GM21528 (cell line): Measurements from ENCODE around the gene IFNAR1.
A peak's percentile ranks its signal among the peaks of the same experiment; 100 is the strongest.

ENCODE experiments used
- ATAC-seq: cut with Tn5 transposase; IDR thresholded peaks from one replicate; pipeline ENCODE4 v1.9.1; 2021; ENCODE audit warnings: mild to moderate bottlenecking, moderate library complexity; ENCODE audit not compliant: unreplicated experiment, low FRiP score

The IFNAR1 gene

DNA sequence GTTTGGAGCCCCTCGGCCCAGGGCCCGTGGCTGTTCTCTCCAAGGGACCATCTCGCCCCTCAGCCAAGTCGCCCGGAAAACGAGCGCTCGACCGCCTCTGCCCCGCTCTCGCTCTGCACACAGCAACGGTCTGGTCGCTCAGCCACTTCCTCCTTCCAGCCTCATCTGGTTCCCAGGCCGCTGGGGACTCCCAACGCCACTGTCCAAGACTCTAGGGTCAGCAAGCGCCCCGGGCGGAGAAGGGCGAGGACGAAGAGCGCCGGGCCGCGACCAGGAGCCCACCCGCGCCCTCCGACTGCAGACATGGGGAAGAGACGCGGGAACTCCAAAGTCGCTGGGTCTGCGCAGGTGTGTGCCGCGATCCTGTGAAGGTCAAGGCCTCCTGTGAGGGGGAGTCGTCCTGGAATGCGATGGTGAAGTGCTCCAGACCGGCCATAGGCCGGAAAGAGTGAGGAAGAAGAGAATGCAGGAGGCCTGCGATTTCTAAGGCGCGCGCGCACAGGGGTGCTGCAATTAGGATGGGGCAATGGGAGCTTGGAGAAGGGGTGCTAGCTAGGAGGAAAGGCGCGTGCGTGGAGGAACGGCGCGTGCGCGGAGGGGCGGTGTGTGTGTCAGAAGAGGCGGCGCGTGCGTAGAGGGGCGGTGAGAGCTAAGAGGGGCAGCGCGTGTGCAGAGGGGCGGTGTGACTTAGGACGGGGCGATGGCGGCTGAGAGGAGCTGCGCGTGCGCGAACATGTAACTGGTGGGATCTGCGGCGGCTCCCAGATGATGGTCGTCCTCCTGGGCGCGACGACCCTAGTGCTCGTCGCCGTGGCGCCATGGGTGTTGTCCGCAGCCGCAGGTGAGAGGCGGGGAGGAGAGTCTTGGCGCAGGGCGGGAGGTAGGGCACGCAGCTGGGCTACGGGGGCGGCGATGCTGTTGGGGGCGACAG lies at the start of gene IFNAR1:
Gene IFNAR1 (plus strand): TSS at position 680 of the 931 bp plus-strand sequence. CDS start 86 bp downstream, at position 766.
- ATAC-seq = peak; percentile 80

DNA sequence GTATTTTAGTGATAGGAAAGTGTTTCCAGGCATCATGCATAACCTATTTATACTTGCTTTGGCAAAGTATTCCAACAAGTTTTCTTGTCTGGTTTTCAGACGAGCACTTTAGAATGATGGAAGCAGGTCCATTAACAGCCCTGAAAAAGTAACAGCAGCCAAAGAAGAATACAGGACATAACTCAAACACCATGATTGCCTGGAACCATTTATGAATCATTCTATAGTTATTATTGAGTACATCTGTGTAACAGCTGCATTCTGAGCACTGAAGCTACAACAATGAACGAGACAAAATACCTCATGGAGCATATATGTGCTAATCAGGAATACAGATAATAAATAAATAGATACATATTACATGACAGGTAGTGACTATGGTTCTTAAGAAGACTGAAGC lies 46.0 kb upstream of the IFNAR1 start:
- no peak for ATAC-seq

DNA sequence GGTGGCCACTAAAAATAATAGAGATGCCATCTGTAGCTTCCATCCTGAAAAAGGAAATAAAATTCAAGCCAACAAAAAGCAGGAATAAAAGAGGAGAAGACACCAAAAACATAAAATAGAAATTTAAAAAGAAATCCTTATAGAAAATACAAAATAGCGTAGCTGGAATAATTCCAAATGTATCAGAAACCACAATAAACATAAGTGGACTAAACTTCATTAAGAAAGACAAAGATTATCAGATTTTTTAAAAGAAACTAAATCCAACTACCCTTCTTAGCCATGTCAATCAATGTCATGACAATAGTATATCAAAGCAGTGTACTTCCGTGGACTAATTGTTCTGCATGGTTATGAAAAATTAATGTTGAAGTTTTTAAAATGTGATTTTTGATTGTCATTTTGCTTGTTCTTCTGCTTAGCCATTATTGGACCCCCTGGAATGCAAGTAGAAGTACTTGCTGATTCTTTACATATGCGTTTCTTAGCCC lies 45.4 kb upstream of the IFNAR1 start:
- no peak for ATAC-seq

DNA sequence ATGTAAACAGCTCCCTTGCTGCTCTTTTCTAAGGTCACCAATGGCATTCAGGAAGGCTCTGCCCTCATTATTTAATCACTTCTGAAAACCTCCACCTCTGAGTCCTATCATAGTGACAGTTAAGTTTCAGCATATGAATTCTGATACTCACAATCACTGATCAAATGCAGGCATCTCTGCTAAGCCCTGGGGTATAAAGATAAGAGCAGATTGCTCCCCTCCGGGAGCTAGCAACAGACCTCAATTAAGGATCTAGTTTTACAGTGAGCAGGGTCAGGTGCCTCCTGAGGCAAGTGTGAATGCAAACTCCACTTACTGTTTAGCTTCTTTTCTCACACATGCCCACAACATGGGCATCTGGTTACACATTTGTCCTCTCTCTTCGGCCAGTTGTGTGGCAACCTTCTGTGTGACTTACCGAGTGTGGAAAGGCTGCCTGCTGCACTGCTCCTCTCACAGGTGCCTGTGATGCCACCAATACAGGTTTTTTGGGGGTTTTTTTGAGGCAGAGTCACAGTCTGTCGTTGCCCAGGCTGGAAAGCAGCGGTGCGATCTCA lies 43.6 kb upstream of the IFNAR1 start:
- no peak for ATAC-seq

GRCh38 chr21:33283203-33283602 lies 41.6 kb upstream of the IFNAR1 start:
- no peak for ATAC-seq

- ATAC-seq = no peak
Measured at GRCh38 chr21:33286076-33286475, 38.7 kb upstream of the IFNAR1 start.

- no peak for ATAC-seq
Measured at GRCh38 chr21:33286600-33287456, 37.9 kb upstream of the IFNAR1 start.

DNA sequence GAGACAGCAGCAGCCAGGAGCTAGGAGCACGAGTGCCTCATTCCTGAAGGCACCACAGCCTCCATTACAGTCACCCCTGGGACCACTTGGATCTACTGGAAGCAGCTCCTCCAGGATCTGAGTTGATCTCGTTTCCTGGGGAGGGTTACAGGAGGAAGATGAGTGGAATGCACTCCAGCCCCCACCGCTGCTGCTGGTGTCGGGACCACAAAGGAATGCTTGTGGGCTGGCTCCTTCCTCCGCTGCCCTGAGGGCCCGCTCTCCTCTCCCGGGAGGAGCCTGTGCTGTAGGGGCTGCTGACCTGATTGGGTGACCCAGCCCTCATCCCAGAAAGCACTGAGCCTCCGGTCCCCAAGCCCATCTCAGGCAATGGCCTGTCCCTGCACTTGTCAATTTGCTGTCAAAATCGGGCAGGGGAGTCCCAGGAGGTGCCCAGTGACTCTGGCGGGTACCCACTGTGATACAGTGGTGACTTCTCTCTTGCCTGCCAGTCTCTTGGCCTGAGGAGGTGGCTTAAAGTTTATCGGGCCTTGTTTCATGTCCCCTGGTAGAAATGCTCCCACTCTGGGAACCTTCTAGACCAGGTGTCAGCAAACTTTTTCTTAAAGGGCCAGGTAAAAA lies 35.5 kb upstream of the IFNAR1 start:
- ATAC-seq = no peak

GRCh38 chr21:33290441-33290840 lies 34.3 kb upstream of the IFNAR1 start:
- no peak for ATAC-seq

GRCh38 chr21:33291686-33292085 lies 33.1 kb upstream of the IFNAR1 start:
- ATAC-seq = no peak

- no peak for ATAC-seq
Measured at GRCh38 chr21:33292724-33293123, 32.0 kb upstream of the IFNAR1 start.

DNA sequence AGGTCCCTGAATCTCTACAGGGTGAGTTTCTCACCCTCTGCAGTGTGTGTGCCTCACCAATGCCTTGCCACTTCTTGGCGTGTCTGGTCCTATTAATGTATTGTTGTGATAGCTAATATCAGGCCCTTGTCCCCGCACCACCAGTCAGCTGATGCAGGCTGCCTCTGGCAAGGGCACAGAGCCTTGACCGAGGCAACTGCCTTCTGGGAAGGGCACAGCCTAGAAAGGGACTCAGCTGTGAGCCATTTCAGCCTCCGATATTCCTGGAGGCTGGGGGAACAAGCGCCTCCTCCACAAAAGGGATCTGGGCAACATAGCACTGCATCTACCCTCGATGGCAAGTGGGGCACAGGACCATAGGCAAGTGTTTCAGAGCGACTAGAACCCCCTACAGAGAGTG lies 31.6 kb upstream of the IFNAR1 start:
- no peak for ATAC-seq

DNA sequence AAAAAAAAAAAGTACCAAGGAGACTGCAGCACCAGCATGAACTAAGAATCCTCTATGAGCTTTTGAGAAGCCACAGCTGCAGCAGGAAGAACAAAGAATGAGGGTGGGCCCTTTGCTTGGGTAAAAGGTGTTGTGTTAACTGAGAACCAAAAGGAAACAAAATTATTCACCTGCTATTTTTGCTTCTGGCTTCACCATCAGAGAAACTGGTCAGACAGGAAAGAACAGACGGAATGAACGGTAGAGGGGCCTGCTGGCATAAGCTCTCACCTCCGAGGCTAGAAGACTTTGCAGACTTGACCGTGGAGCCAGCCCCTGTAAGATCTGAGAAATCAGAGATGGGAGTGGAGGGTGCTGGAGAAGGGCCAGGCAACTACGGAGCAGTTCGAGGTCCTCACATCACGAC lies 31.0 kb upstream of the IFNAR1 start:
- no peak for ATAC-seq

- no peak for ATAC-seq
Measured at GRCh38 chr21:33296156-33296555, 28.6 kb upstream of the IFNAR1 start.

- ATAC-seq = peak; percentile 65
Measured at GRCh38 chr21:33299181-33299752, 25.5 kb upstream of the IFNAR1 start.

DNA sequence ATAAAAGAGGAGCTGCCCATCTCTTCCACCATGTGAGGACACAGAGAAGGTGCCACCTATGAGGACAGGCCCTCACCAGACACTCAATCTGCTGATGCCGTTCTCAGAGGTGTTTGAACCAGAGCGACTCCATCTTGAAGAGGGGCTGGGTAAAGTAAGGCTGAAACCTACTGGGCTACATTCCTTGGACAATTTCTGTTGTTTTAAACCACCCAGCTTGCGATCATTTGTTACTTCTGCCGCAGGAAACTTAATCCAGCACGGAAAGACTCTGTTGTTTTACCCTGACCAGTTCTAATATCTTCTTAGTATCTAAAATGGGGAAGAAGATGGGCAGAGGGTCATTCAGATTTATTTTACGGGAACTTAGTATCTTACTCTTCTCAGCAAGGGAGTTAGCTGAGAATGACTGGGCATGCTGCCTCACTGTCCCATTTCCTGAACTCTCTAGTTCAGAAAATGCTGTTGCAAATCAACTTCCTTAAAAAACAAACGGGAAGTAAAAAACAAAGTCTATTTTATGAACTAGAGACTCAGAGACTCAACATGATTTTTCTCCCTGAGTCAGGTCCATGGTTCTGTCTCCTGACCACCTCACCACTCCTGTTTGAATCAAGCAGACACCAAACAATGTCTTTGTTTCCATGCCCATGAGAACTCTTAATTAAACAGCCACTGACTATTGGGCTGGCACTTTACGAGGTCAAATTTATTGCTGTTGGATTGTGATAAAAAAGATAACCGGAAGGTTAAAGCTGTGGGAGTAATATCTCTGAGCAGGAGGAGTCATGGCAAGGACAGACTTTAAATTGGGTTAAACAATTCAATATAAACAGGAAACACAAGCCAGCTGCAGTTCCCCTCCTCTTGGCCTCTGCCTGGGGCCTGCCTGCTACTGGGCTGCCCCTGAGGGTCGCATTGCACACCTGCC lies 23.8 kb upstream of the IFNAR1 start:
- ATAC-seq = no peak

DNA sequence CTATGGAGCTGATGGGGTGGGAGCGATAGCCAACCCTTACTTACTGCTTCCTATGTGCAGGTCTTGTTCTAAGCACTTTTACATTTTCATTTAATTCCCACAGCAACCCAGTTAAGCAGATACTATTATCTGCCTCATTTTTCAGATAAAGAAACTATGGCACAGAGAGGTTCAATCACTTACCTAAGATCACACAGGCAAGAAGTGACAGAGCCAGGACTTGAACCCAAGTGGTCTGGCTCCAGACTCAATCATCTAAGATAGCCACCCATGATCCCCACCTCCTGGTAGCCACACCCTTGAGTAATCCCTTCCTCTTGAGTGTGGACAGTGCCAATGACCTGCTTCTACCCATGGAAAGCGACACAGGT lies 23.2 kb upstream of the IFNAR1 start:
- ATAC-seq = no peak

DNA sequence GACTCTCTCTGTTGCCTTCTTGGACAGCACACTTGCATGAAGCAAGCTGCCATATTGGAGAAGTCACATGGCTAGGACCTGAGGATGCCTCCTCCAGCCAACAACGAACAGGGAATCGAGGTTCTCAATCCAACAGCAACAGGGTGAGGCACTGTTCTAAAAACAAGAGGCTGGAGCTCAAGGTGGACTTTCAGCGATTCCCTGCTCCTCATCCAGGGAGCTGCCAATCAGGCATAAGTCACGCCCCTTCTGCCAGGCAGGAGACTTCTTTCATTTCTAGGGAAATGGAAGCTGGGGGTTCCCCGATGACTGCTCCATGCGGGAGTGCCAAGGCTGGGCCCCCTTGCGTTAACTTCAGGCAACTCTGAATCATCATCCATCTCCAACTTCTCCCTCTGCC lies 22.7 kb upstream of the IFNAR1 start:
- no peak for ATAC-seq

- no peak for ATAC-seq
Measured at GRCh38 chr21:33302796-33303195, 22.0 kb upstream of the IFNAR1 start.
